MV-4-11 (cell line): ENCODE data around the gene TMEM231.

Experiments used
- DNase-seq: peaks from one replicate; lab custom pipeline; 2025; lab: John Stamatoyannopoulos, UW

TMEM231 gene

GRCh38 chr16:75488322-75488721, 67.7 kb downstream of the TMEM231 start:
- no peak for DNase-seq
